BLaER1 treated with 17β-estradiol and CSF1 and Interleukin-3, amounts not matched to agents 10 nM and 100 nM (cell line): Measurements from ENCODE around the gene PLXNA2.

ENCODE experiments used
- H3K27ac ChIP-seq, 11 experiments: shearing (Covaris generic); formaldehyde crosslinking; 2 replicates each; pipeline ENCODE4 v1.8.1; 2022
- H3K27me3 ChIP-seq, 11 experiments: shearing (Covaris generic); formaldehyde crosslinking; 2 replicates each; pipeline ENCODE4 v1.8.1; 2022
- H3K36me3 ChIP-seq, 11 experiments: shearing (Covaris generic); formaldehyde crosslinking; 2 replicates each; pipeline ENCODE4 v1.8.1; 2022
- H3K4me1 ChIP-seq, 10 experiments: shearing (Covaris generic); formaldehyde crosslinking; 2 replicates each; pipeline ENCODE4 v1.8.1; 2022
- H3K4me2 ChIP-seq, 11 experiments: shearing (Covaris generic); formaldehyde crosslinking; 2 replicates each; pipeline ENCODE4 v1.8.1; 2022
- H3K4me3 ChIP-seq, 10 experiments: shearing (Covaris generic); formaldehyde crosslinking; 2 replicates each; pipeline ENCODE4 v1.8.1; 2022
- H3K9ac ChIP-seq, 11 experiments: shearing (Covaris generic); formaldehyde crosslinking; 2 replicates each; pipeline ENCODE4 v1.8.1; 2022
- H3K9me3 ChIP-seq, 11 experiments: shearing (Covaris generic); formaldehyde crosslinking; replicated peaks in 1 of 11; 2 replicates each; pipeline ENCODE4 v1.8.1; 2022
- H4K20me1 ChIP-seq, 11 experiments: shearing (Covaris generic); formaldehyde crosslinking; 2 replicates each; pipeline ENCODE4 v1.8.1; 2022
- Cebpa-rat ChIP-seq, 11 experiments: shearing (Covaris generic); IDR thresholded peaks; 2 replicates each; pipeline ENCODE4 v1.8.1; 2022

The PLXNA2 gene

DNA sequence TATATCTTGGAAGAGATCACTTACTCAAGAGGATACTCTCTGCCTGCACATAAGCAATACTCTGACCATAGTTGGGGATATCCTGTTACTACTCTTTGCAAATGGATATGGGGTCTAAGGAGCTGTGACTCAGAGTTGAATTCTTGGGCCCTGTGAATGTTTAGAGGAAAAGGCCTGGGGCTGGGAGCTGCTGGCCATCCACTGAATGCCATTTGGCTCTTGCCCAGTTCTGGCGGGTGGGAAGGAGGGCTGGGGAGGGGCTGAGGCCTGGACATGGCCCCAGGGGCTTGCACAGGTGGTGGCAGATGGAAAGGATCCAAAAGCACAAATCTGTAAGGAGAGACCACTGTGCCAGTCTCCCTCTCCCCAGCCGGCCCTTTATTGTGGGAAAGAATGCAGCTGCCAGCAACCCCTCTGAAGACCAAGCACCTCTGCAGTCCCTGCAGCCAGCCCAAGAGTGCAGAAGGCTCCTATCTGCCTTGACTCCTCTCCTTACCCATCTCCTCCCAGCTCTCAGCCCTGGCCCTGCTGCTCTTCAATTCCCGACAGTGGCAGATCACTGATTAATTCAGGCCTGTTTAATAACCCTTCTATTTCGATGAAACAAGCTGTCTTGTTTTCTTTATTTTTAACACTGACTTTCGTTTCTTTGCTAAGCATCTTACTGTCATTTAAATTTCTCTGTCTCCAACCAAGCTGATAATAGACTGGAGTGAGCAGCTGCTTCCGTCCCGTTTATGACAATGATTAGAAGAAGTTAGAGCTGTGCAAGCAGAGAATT lies 12.1 kb downstream of the PLXNA2 start:
- H3K4me1 ChIP-seq, result peaks cover 17 to 24% (median 20%) of the 10 kb centered on the region in 10 experiments
- no peaks in the 10 kb centered on the region for H3K9me3 ChIP-seq
- no peak overlapping the region for H3K27ac ChIP-seq
- peaks cover 0 to 22% (median 0%) of the 10 kb centered on the region in 11 experiments; a peak in 6 of 22 replicates for H3K27me3 ChIP-seq
- H3K9ac ChIP-seq, result no peak overlapping the region
- no peak for TF ChIP-seq Cebpa-rat (IDR thresholded peaks at IDR 0.05)
- H3K4me2 ChIP-seq, result no peak overlapping the region
- H3K36me3 ChIP-seq, result no peaks in the 10 kb centered on the region
- H3K4me3 ChIP-seq, result no peak overlapping the region
- H4K20me1 ChIP-seq, result peaks cover 0 to 18% (median 0%) of the 10 kb centered on the region in 11 experiments; a peak in 8 of 22 replicates

DNA sequence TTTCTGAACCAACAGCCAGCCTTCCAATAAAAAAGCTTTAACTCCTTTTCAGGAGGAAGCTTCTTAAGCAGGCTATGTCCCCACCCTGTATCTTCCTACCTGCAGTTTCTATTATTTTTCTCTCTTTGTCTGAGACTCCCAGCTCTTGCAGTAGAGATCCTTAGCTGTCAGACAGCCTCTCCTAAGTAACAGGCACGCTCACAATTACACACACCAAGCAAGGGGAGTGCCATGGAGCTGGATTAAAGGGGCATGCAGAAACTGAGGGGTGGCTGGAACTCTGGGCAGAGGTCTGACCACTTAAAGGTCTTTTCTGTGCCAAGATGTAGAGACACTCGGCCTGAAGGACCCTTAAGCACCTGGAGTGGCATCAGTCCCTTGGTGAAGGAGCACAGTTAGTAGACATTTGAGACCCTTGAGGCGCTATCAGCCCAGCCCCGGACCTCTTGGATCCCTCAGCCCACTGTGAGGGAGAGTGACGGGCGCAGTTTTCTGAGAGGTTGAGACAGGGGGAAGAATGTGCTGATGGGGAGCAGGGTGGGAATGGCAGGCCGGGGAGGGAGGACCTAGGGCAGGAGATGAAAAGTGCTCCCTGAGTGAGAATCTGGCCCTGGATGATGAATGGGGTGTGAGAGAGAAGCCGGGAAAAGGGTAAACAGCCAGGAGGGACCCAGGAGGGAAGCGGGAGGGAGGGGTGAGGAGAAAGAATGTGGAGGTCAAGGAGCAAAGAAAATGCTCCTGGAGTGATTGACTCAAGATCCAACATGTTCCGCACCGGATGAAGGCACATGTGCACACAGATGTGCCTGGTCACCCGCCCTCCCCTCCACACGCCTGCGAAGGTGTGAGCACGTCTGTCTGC lies 13.3 kb downstream of the PLXNA2 start:
- no peak overlapping the region for H3K4me2 ChIP-seq
- no peak for TF ChIP-seq Cebpa-rat (IDR thresholded peaks at IDR 0.05)
- H4K20me1 ChIP-seq, result peaks cover 0 to 7% (median 0%) of the 10 kb centered on the region in 11 experiments; a peak in 4 of 22 replicates
- peaks cover 6 to 13% (median 9%) of the 10 kb centered on the region in 10 experiments for H3K4me1 ChIP-seq
- H3K36me3 ChIP-seq, result no peaks in the 10 kb centered on the region
- H3K27me3 ChIP-seq, result peaks cover 0 to 12% (median 0%) of the 10 kb centered on the region in 11 experiments; a peak in 2 of 22 replicates
- no peak overlapping the region for H3K27ac ChIP-seq
- H3K9me3 ChIP-seq, result no peaks in the 10 kb centered on the region
- no peak overlapping the region for H3K4me3 ChIP-seq
- H3K9ac ChIP-seq, result no peak overlapping the region

- H3K4me3 ChIP-seq, result no peak overlapping the region
- no peak overlapping the region for H3K4me2 ChIP-seq
- H3K36me3 ChIP-seq, result no peaks in the 10 kb centered on the region
- no peak for TF ChIP-seq Cebpa-rat (IDR thresholded peaks at IDR 0.05)
- no peaks in the 10 kb centered on the region; a peak in 2 of 20 replicates for H3K4me1 ChIP-seq
- H3K27ac ChIP-seq, result no peak overlapping the region
- H3K9ac ChIP-seq, result no peak overlapping the region
- H4K20me1 ChIP-seq, result no peaks in the 10 kb centered on the region; a peak in 3 of 22 replicates
- H3K9me3 ChIP-seq, result no peaks in the 10 kb centered on the region
- peaks cover 0 to 4% (median 0%) of the 10 kb centered on the region in 11 experiments; a peak in 1 of 22 replicates for H3K27me3 ChIP-seq
Observed at GRCh38 chr1:208228550-208228949, 15.6 kb downstream of the PLXNA2 start.

DNA sequence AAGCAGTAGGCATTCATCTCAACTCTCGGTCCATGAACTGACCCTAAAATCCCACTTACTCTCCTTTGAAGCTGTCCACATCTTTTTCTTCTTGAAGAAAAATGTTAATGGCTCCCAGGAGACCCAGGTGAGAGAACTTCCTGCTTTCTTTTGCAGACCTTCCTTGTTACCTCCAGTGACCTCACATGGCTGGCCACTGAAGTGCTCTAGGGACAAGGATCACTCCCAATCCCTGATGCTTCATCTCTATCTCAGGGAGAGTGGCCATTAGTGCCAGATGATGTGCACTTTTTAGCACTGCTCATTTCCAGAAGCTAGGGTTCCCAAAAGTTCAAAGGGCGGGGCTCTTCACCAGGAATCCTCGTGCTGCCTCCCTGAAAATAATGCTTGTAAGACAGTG lies 16.2 kb downstream of the PLXNA2 start:
- Histone ChIP-seq H3K36me3 (no peaks in the 10 kb centered on the region), H3K9me3 (no peaks in the 10 kb centered on the region), H3K9ac (no peak overlapping the region), H3K27me3 (peaks cover 0 to 4% (median 0%) of the 10 kb centered on the region in 11 experiments; a peak in 1 of 22 replicates), H3K4me3 (no peak overlapping the region), H4K20me1 (no peaks in the 10 kb centered on the region; a peak in 1 of 22 replicates), H3K27ac (no peak overlapping the region), H3K4me1 (peaks cover 0 to 4% (median 0%) of the 10 kb centered on the region in 10 experiments; a peak in 4 of 20 replicates), H3K4me2 (no peak overlapping the region)
- TF ChIP-seq Cebpa-rat (IDR thresholded peaks at IDR 0.05), result no peak

DNA sequence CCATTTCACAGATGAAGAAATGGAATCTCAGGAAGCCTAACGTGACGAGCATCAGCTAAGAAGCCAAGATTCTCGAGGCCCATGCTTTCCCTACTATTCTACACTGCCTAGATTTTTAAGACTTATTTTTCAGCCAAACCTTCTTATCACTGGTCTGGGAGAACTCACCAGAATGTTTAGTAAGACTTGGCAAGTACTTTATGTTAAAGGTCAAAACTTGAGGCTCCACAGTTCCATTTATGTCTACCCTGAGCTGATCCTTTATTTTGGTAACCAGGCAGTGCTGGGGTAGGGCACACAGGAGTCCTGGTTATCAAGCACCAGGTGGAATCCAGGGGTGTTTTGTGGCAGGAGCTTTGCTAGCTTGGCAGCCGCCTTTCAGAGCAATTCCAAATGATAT lies 16.8 kb downstream of the PLXNA2 start:
- Histone ChIP-seq H3K9ac (no peak overlapping the region), H4K20me1 (no peaks in the 10 kb centered on the region; a peak in 2 of 22 replicates), H3K4me3 (no peak overlapping the region), H3K4me2 (no peak overlapping the region), H3K36me3 (no peaks in the 10 kb centered on the region), H3K27ac (no peak overlapping the region), H3K9me3 (no peaks in the 10 kb centered on the region), H3K27me3 (peaks cover 0 to 4% (median 0%) of the 10 kb centered on the region in 11 experiments; a peak in 1 of 22 replicates), H3K4me1 (peaks cover 0 to 8% (median 0%) of the 10 kb centered on the region in 10 experiments; a peak in 4 of 20 replicates)
- no peak for TF ChIP-seq Cebpa-rat (IDR thresholded peaks at IDR 0.05)

DNA sequence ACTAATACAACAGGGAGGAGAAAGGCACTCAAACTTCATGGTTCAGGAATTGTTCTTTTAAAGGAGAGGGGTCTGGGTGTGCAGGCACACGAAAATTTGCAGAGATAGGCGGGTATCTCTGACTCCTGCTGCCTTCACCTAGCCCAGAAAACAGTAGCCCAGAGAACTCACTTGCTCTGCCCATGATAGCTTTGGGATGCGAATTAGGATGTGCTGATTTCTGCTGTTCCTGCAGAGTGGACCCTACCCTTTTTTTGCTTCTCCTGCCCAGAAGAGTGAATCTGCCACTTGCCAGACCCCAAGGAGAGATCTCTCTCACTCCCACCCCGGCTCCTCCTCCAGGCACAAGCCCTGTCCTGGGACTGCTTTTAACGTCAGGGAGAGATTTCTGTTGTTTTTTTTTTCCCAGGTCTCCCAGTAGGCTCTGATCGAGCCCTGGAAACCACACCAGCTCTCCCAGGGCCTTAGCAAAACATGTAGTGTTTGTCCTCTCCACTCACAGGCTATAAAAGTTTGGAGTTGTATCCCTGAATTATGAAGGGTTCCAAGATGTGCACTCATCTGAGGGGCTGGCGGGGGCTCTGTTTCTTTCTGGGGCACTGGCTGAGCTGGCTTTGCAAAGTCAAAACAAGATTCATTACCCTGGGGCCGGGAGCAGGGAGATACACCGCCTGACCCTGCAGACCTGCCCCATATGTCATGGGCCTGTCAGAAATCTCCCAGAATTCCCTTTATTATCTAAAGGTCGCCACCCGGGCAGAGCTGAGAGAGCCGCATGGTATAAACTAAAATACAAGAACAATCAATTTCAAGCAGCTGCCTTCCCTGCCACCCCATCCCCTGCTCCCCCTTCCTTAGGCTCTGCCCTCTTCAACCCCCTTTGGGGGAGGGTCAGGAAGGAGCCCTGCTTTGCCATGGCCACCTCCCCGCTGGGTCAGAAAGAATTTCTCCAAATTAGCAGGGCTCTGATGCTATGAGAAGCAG lies 17.9 kb downstream of the PLXNA2 start:
- H3K27ac ChIP-seq, result no peak overlapping the region
- H3K4me3 ChIP-seq, result no peak overlapping the region
- H3K4me2 ChIP-seq, result peak overlapping the region in 2 of 11 experiments; percentile 0 to 4; a peak in 3 of 22 replicates
- no peaks in the 10 kb centered on the region; a peak in 2 of 22 replicates for H4K20me1 ChIP-seq
- H3K9ac ChIP-seq, result no peak overlapping the region
- TF ChIP-seq Cebpa-rat (IDR thresholded peaks at IDR 0.05), result no peak
- H3K4me1 ChIP-seq, result peaks cover 0 to 8% (median 0%) of the 10 kb centered on the region in 10 experiments; a peak in 4 of 20 replicates
- H3K36me3 ChIP-seq, result no peaks in the 10 kb centered on the region
- no peaks in the 10 kb centered on the region for H3K27me3 ChIP-seq
- H3K9me3 ChIP-seq, result no peaks in the 10 kb centered on the region

DNA sequence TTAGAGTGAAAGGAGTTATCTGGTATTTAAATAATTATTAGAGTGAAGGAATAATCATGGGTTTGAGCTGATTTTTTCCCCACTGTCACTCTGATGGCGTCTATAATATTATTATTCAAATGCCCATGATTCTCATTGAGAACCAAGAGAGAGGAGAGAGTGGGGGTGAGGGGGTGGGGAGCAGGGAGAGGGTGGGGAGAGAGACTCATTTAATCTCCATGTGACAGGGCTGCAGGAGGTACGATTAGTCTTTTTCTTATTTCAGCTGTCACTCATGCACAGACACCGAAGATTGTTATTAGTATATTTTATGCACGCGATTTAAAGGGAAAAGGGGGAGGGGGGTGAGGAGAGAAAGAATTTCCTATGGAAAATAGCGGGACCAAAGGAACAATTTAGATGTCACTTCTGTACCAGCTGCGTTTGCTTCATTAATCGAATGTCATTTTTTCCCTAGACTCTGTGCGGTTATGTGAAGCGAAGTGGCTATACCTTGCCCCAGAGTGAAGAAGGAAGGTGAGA lies 19.9 kb downstream of the PLXNA2 start:
- no peak overlapping the region for H3K9ac ChIP-seq
- no peak for TF ChIP-seq Cebpa-rat (IDR thresholded peaks at IDR 0.05)
- peaks cover 0 to 25% (median 0%) of the 10 kb centered on the region in 10 experiments; a peak in 7 of 20 replicates for H3K4me1 ChIP-seq

GRCh38 chr1:208223136-208223535 lies 21.0 kb downstream of the PLXNA2 start:
- H3K9ac ChIP-seq, result no peak overlapping the region
- H3K27me3 ChIP-seq, result no peaks in the 10 kb centered on the region
- H3K4me1 ChIP-seq, result peaks cover 0 to 32% (median 0%) of the 10 kb centered on the region in 10 experiments; a peak in 7 of 20 replicates
- no peaks in the 10 kb centered on the region for H3K36me3 ChIP-seq
- no peak overlapping the region for H3K4me3 ChIP-seq
- H3K27ac ChIP-seq, result no peak overlapping the region
- no peak for TF ChIP-seq Cebpa-rat (IDR thresholded peaks at IDR 0.05)
- H4K20me1 ChIP-seq, result no peaks in the 10 kb centered on the region; a peak in 2 of 22 replicates
- H3K9me3 ChIP-seq, result no peaks in the 10 kb centered on the region
- no peak overlapping the region for H3K4me2 ChIP-seq

More for the DNA sequence above, 19.9 kb downstream of the PLXNA2 start:
- H3K9me3 ChIP-seq, result no peaks in the 10 kb centered on the region
- H3K4me2 ChIP-seq, result no peak overlapping the region
- no peaks in the 10 kb centered on the region for H3K36me3 ChIP-seq
- no peak overlapping the region for H3K27ac ChIP-seq
- H3K27me3 ChIP-seq, result no peaks in the 10 kb centered on the region
- no peak overlapping the region for H3K4me3 ChIP-seq
- H4K20me1 ChIP-seq, result no peaks in the 10 kb centered on the region; a peak in 2 of 22 replicates
